Loucy (cell line): ENCODE measurements around the gene CCDC66.

Experiments
- H2AFZ ChIP-seq: fragments of 200-600 bp; sonication (generic); 2 replicates; pipeline ENCODE4 v1.6.0; 2016; ENCODE audit warnings: antibody characterized with exemption, mild to moderate bottlenecking, low read length, moderate library complexity
- H3F3A ChIP-seq: fragments of 200-600 bp; 2 replicates; pipeline ENCODE4 v1.6.0; 2016; ENCODE audit warnings: antibody characterized with exemption, low read depth, mild to moderate bottlenecking
- H3K27me3 ChIP-seq: fragments of 200-600 bp; sonication (generic); 2 replicates; pipeline ENCODE4 v1.6.1; 2014; ENCODE audit warnings: low read length, mild to moderate bottlenecking; ENCODE audit not compliant: insufficient read depth, poor library complexity, severe bottlenecking
- H3K36me3 ChIP-seq: fragments of 200-600 bp; sonication (generic); 2 replicates; pipeline ENCODE4 v1.6.1; 2016; ENCODE audit warnings: low read length; ENCODE audit not compliant: insufficient read depth
- H3K4me1 ChIP-seq: fragments of 200-600 bp; sonication (generic); 2 replicates; pipeline ENCODE4 v1.5.1; 2014; ENCODE audit warnings: low read length, mild to moderate bottlenecking; ENCODE audit not compliant: insufficient read depth, poor library complexity, severe bottlenecking
- H3K4me2 ChIP-seq: fragments of 200-600 bp; sonication (generic); 2 replicates; pipeline ENCODE4 v1.6.0; 2014; ENCODE audit warnings: antibody characterized with exemption, low read length, low read depth, mild to moderate bottlenecking; ENCODE audit not compliant: poor library complexity, severe bottlenecking
- H3K4me3 ChIP-seq: fragments of 200-600 bp; sonication (generic); 2 replicates; pipeline ENCODE4 v1.5.1; 2014; ENCODE audit warnings: low read length, mild to moderate bottlenecking, mixed read lengths; ENCODE audit not compliant: poor library complexity, severe bottlenecking
- H3K79me2 ChIP-seq: fragments of 200-600 bp; sonication (generic); 2 replicates; pipeline ENCODE4 v1.6.1; 2014; ENCODE audit warnings: low read length; ENCODE audit not compliant: insufficient read depth
- H3K9ac ChIP-seq: fragments of 200-600 bp; sonication (generic); 2 replicates; pipeline ENCODE4 v1.6.0; 2014; ENCODE audit warnings: mild to moderate bottlenecking, low read depth, low read length, moderate library complexity; ENCODE audit not compliant: poor library complexity, severe bottlenecking
- H3K9me2 ChIP-seq: fragments of 200-600 bp; sonication (generic); replicated peaks from 2 replicates; pipeline ENCODE4 v1.6.1; 2016; ENCODE audit warnings: low read depth, low read length, mixed read lengths
- H3K9me3 ChIP-seq: fragments of 200-600 bp; sonication (generic); 2 replicates; pipeline ENCODE4 v1.6.1; 2014; ENCODE audit warnings: mild to moderate bottlenecking, antibody characterized with exemption, low read length, low read depth; ENCODE audit not compliant: insufficient read depth
- H4K20me1 ChIP-seq: fragments of 200-600 bp; sonication (generic); 2 replicates; pipeline ENCODE4 v1.6.0; 2014; ENCODE audit warnings: antibody characterized with exemption, low read length, mild to moderate bottlenecking; ENCODE audit not compliant: insufficient read depth, poor library complexity, severe bottlenecking
- CTCF ChIP-seq: fragments of 200-600 bp; sonication (generic); conservative IDR thresholded peaks from 2 replicates; pipeline ENCODE4 v1.5.1; 2014; ENCODE audit warnings: mild to moderate bottlenecking, antibody characterized with exemption, low read length
- EZH2phosphoT487 ChIP-seq: fragments of 200-600 bp; IDR thresholded peaks from 2 replicates; pipeline ENCODE4 v1.6.1; 2018; ENCODE audit warnings: antibody characterized with exemption, mild to moderate bottlenecking, moderate library complexity, borderline replicate concordance

The CCDC66 gene

GRCh38 chr3:56525291-56525690 lies 31.7 kb upstream of the CCDC66 start:
- Histone ChIP-seq H3K4me2 (no peak overlapping the region), H3K9me2 (no peaks in the 10 kb centered on the region), H3K9ac (no peak overlapping the region), H3K79me2 (no peaks in the 10 kb centered on the region), H3K4me1 (no peaks in the 10 kb centered on the region), H3K27me3 (no peaks in the 10 kb centered on the region), H4K20me1 (no peaks in the 10 kb centered on the region), H2AFZ (no peak overlapping the region), H3F3A (no peaks in the 10 kb centered on the region), H3K9me3 (no peaks in the 10 kb centered on the region), H3K36me3 (no peaks in the 10 kb centered on the region), H3K4me3 (no peak overlapping the region)
- TF ChIP-seq CTCF (no peak), EZH2phosphoT487 (no peak)

- Histone ChIP-seq H3K79me2 (no peaks in the 10 kb centered on the region), H3K4me2 (no peak overlapping the region), H3K4me1 (no peaks in the 10 kb centered on the region), H3K36me3 (no peaks in the 10 kb centered on the region), H3K9ac (no peak overlapping the region), H3K4me3 (no peak overlapping the region), H3K9me2 (no peaks in the 10 kb centered on the region), H3F3A (no peaks in the 10 kb centered on the region), H2AFZ (no peak overlapping the region), H3K9me3 (no peaks in the 10 kb centered on the region), H4K20me1 (no peaks in the 10 kb centered on the region), H3K27me3 (no peaks in the 10 kb centered on the region)
- TF ChIP-seq EZH2phosphoT487 (no peak), CTCF (no peak)
These were observed 20.2 kb upstream of the CCDC66 start for GRCh38 chr3:56536735-56537134.

- Histone ChIP-seq H3K27me3 (no peaks in the 10 kb centered on the region), H3K9ac (no peak overlapping the region), H3K9me3 (no peaks in the 10 kb centered on the region), H4K20me1 (no peaks in the 10 kb centered on the region), H3K4me3 (no peak overlapping the region), H2AFZ (no peak overlapping the region), H3K4me1 (no peaks in the 10 kb centered on the region), H3F3A (no peaks in the 10 kb centered on the region), H3K79me2 (no peaks in the 10 kb centered on the region), H3K4me2 (no peak overlapping the region), H3K9me2 (no peaks in the 10 kb centered on the region), H3K36me3 (no peaks in the 10 kb centered on the region)
- TF ChIP-seq CTCF (peak; percentile 58), EZH2phosphoT487 (no peak)
These were observed 9.5 kb upstream of the CCDC66 start for GRCh38 chr3:56547486-56547885.
